ENCODE measurements around the gene NANOS3.

DNA sequence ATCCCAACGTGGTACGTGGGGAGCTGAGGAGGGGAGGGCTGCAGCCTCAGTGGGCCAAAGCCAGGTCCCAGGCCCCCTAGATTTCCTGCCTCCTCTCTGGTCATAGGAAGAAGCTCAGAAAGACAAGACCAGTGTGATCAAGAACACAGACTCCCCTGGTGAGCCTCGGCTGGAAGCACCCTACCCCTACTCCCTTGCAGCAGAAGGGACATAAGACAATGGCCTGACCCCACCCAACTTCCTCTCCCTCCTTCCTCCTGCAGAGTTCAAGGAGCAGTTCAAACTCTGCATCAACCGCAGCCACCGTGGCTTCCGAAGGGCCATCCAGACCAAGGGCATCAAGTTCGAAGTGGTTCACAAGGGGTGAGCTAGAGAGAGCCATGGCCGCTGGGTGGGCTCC is 49.8 kb downstream of the NANOS3 start:
- TF ChIP-seq, protein P1, sequence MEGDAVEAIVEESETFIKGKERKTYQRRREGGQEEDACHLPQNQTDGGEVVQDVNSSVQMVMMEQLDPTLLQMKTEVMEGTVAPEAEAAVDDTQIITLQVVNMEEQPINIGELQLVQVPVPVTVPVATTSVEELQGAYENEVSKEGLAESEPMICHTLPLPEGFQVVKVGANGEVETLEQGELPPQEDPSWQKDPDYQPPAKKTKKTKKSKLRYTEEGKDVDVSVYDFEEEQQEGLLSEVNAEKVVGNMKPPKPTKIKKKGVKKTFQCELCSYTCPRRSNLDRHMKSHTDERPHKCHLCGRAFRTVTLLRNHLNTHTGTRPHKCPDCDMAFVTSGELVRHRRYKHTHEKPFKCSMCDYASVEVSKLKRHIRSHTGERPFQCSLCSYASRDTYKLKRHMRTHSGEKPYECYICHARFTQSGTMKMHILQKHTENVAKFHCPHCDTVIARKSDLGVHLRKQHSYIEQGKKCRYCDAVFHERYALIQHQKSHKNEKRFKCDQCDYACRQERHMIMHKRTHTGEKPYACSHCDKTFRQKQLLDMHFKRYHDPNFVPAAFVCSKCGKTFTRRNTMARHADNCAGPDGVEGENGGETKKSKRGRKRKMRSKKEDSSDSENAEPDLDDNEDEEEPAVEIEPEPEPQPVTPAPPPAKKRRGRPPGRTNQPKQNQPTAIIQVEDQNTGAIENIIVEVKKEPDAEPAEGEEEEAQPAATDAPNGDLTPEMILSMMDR (conservative IDR thresholded peaks at IDR 0.05; ENCODE audit: low read length): no peak
- TF ChIP-seq EZH2phosphoT487 (IDR thresholded peaks at IDR 0.05; ENCODE audit: borderline replicate concordance, low read depth, low read length): no peak
